ENCODE measurements around the gene TERB1.

Gene TERB1

GRCh38 chr16:66746048-66746447, 55.3 kb downstream of the TERB1 start:
- no peak overlapping the region for H3K27ac ChIP-seq (ENCODE audit: extremely low read depth, low read depth, low read length)
- ChIA-PET CTCF (interaction anchor here (0.7 kb wide), 1 partner anchor 18 kb away, joined by 6 read pairs; no protein-coding TSS in a partner anchor), POLR2A (no interaction called here)
- no peaks in the 10 kb centered on the region for H3K9me3 ChIP-seq (ENCODE audit: control insufficient read depth, insufficient read depth, low read depth, low read length)
- H3K4me3 ChIP-seq (ENCODE audit: low read depth, low read length) = no peak overlapping the region
- TF ChIP-seq ZNF280D (tag by site-specific recombination; IDR thresholded peaks at IDR 0.05) (no peak), ZNF701 (tag by site-specific recombination; IDR thresholded peaks at IDR 0.05) (no peak), ZNF223 (tag by site-specific recombination; IDR thresholded peaks at IDR 0.05) (no peak), IKZF3 (tag by site-specific recombination; IDR thresholded peaks at IDR 0.05) (no peak), ZNF114 (tag by site-specific recombination; IDR thresholded peaks at IDR 0.05) (no peak), ZNF48 (tag by site-specific recombination; IDR thresholded peaks at IDR 0.05) (no peak), AEBP2 (tag by site-specific recombination; IDR thresholded peaks at IDR 0.05; ENCODE audit: borderline replicate concordance) (no peak), ZNF692 (tag by site-specific recombination; IDR thresholded peaks at IDR 0.05) (no peak), ZNF426 (tag by site-specific recombination; IDR thresholded peaks at IDR 0.05) (no peak), ZFP3 (tag by site-specific recombination; IDR thresholded peaks at IDR 0.05; ENCODE audit: low read depth) (no peak), ZNF18 (tag by site-specific recombination; IDR thresholded peaks at IDR 0.05) (no peak), KLF17 (tag by site-specific recombination; IDR thresholded peaks at IDR 0.05) (no peak), ZNF664 (tag by site-specific recombination; IDR thresholded peaks at IDR 0.05) (no peak), ZNF16 (tag by site-specific recombination; IDR thresholded peaks at IDR 0.05; ENCODE audit: low read depth) (no peak), ZNF311 (tag by site-specific recombination; IDR thresholded peaks at IDR 0.05; ENCODE audit: borderline replicate concordance) (no peak), ZNF791 (tag by site-specific recombination; IDR thresholded peaks at IDR 0.05) (no peak), ZNF140 (tag by site-specific recombination; IDR thresholded peaks at IDR 0.05) (no peak), ZBTB11 (tag by site-specific recombination; conservative IDR thresholded peaks at IDR 0.05; ENCODE audit: low read depth) (no peak), ZNF121 (tag by site-specific recombination; IDR thresholded peaks at IDR 0.05) (no peak)
- H3K4me1 ChIP-seq (ENCODE audit: control insufficient read depth, insufficient read depth, low read length) = peaks cover 19% of the 10 kb centered on the region
- peaks cover 58 to 89% of the 10 kb centered on the region in 2 experiments for H3K36me3 ChIP-seq (ENCODE audit: control insufficient read depth in 2 of 2, insufficient read depth in 1 of 2, low read length in 2 of 2)

All from HEK293 (cell line).